ENCODE measurements around the gene KLRC1.
"Not testable (repeated sequence)": the region's sequence is repeated elsewhere in the genome, so short reads cannot be mapped to it uniquely, and the experiment has no call there.

The KLRC1 gene

DNA sequence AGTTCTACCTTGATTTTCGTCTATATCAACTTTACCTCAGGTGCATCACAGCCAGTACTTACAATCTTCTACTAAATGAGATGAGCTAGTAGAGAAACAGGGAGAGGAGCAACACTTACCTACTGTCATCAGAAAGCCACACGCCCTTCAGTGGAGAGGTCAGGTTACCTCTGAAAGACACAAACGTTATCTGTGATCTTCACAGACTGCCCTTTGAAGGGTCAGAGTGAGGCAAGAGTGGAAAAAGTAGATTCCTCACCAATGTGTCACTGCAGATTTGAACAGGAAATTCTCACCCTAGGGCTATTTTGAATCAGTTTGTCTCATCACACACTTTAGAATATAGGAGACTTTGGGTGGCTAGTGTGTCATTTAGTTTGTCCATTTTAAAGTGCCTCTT, 31.0 kb downstream of the KLRC1 start:
- DNase-seq = not testable (repeated sequence)

DNA sequence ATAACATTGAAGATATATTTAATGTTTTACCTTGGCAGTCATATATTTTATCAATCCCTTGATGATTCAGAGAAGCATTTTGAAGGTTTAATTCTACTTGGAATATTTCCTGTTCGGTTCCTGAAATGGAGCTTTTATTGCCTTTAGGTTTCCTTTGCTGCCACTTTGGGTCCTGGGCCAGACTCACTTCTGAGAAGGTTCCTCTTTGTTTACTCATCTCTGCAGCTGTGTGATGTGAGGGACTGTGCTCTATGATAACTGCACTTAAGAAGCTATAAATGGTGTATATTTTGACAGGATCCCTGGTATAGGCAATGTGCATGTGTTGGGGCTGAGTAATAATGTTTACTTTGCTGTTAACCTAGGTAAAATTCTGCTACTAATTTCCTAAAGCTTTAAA, 32.8 kb downstream of the KLRC1 start, which contains the start of gene KLRC3:
Gene KLRC3, minus strand, starts transcription at position 262 of the 400 bp plus-strand sequence. Its CDS starts 45 bp downstream, at position 217.
- not testable (repeated sequence) for DNase-seq

DNA sequence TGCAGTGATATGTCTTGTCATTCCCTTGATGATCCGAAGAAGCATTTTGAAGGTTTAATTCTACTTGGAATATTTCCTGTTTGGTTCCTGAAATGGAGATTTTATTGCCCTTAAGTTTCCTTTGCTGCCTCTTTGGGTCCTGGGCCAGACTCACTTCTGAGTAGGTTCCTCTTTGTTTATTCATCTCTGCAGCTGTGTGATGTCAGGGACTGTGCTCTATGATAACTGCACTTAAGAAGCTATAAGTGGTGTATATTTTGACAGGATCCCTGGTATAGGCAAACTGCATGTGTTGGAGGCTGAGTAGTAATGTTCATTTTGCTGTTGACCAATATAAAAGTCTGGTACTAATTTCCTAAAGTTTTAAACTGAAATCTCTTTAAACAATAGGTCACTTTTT, 43.8 kb downstream of the KLRC1 start, which contains the start of gene KLRC4:
Gene KLRC4, minus strand, starts transcription at position 366 of the 400 bp plus-strand sequence. Its CDS starts 182 bp downstream, at position 184.
- DNase-seq = no peak

DNA sequence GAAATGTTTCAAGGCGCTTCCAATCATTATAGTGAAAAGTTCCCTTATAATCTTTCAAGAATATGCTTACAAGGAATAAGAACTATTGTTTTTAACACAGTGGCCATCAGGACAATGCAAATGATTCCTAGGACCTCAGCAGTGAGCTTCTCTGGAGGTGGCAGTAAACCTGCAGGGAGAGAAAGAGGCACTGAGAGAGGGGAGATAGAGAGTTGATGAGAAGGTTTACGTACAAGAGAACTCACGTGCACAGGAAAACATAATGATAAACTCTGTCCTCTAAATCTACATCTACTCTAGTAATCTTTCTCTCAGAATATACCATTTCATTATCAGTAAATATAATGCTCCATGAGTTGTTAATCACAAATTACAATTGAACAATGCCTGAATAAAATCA, 44.3 kb downstream of the KLRC1 start:
- no peak for DNase-seq

DNA sequence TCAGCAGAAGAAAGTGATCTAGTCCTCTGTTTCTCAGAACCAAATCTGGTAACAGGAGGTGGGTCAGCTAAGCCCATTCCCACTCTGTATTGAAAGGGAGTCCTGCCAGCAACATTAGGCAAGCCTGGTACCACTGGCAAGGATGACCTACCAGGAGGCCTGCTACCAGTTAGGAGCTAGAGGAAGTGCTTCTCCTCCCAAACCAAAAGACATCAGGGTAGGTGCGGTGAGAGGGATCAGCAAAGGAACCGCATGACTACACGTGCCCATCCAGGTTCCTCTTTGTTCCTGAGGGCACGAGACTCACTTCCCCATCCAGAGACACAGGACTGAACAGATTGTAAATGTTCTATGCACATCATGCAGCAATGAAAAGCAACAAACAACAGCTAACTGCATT, 46.5 kb downstream of the KLRC1 start:
- no peak for DNase-seq

DNA sequence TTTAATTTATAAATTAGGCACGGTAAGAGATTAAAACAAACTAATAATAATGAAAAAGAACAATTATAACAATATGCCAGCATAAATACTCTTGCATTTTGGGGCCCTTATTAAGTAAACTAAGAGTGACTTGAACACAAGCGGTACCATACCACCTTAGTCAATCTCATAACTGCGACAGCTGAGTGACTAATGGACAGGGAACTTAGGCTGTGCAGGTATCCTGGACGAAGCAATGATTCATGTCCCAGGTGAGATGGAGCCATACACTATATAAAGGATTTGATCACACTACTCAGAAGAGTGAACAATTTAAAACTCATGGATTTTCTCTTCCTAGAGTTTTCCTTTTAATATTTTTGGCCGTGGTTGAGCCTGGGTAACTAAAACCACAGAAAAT, 47.9 kb downstream of the KLRC1 start:
- no peak for DNase-seq

DNA sequence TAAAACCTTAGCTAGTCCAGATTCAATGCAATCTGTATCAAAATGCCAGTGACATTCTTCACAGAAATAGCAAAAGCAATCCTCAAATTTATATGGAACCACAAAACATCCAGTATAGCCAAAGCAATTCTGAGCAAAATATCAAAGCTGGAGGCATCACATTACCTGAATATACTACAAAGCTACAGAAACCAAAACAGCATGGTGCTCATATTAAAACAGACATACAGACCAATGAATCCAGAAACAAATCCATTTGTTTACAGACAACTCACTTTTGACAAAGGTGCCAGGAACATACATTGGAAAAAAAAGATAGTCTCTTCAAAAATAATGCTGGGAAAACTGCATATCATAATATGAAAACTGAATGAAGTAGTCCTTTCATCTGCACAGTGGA, 48.4 kb downstream of the KLRC1 start:
- no peak for DNase-seq

DNA sequence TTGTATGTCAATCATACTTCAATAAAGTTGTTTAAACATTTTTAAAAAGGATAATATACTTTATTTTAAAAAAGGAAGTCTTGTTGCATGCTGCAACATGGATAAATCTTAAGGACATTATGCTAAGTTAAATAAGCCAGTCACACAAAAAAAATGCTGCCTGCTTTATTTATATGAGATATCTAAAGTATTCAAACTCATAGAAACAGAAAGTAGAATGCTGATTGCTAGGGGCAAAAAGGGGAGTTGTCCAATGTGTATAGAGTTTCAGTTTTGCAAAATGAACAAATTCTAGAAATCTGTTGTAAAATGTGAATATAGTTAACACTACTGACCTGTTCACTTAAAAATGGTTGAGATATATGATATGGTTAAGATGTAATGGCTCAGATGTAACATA, 52.3 kb downstream of the KLRC1 start:
- DNase-seq = no peak

DNA sequence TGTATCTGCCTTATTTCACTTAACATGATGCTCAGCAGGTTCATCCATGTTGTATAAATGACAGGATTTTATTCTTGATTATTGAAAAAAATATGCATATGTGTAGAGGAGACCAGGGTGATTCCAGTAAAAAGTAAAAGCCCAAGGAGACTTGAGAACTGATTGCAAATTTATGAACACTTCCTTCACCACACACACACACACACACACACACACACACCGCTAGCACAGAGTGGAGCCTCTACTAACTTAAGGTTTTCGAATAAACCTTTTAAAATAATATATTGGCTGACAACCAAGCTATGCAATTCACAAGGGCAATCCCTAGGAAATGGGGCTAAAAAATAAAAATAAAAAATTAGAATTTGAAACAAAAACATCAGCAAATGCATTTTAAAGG, 55.0 kb downstream of the KLRC1 start:
- DNase-seq = no peak

DNA sequence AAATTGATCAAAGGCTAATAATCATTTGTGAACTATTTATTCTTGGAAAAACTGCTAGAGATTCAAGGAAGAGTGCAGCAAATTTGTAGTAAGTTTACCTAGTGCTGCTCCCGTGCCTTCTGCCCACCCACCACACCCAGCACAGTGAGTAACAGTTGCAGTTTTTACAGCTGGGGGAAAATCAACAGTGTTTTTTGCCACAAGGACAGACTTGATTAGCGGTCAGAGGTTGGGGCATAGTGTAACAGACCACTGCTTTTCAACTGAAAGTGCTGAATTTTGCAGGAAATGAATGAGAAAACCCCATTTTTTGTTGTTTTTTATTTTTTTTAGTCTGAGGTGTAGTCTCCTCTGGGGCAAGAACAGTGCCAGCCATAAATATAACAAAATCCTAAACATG, 55.9 kb downstream of the KLRC1 start:
- no peak for DNase-seq

DNA sequence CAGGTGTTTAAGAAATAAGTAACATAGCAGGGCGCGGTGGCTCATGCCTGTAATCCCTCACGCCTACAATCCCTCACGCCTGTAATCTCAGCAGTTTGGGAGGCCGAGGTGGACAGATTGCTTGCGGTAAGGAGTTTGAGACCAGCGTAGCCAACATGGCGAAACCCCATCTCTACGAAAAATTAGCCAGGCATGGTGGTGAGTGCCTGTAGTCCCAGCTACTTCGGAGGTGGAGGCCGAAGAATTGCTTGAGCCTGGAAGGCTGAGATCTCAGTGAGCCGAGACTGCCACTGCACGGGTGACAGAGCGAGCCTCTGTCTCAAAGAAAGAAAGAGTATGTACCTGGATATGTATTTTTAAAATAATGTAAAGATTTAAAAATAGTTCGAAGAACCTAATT, 57.0 kb downstream of the KLRC1 start:
- not testable (repeated sequence) for DNase-seq
